H1 (cell line): Measurements from ENCODE around the gene DPEP3. TPM values are rescaled to one million over a fixed set of nuclear protein-coding genes. Genes with fewer than 3 reads are reported as not detected.

Experiments
- CTCF ChIA-PET: fragments of 300-600 bp; sonication (Branson Sonifier 250); formaldehyde crosslinking; loops from one replicate; lab custom pipeline; 2021; ENCODE audit not compliant: partially characterized antibody; lab: Charles Lee
- POLR2A ChIA-PET: fragments of 300-600 bp; sonication (Branson Sonifier 250); formaldehyde crosslinking; loops from one replicate; lab custom pipeline; 2021; ENCODE audit warnings: inconsistent platforms; ENCODE audit not compliant: partially characterized antibody; lab: Charles Lee
- DNase-seq, 2 experiments: peaks; one replicate each; pipeline versions ENCODE4 v3.0.0 to v3.0.0-alpha.2; 2010 to 2022; ENCODE audit warnings: low spot score in 2 of 2, low read depth in 1 of 2, mixed read lengths in 1 of 2
- FAIRE-seq: peaks from 2 replicates; lab custom pipeline; 2011; peaks lifted over from hg19 to GRCh38; lab: Jason Lieb, UNC
- H2AFZ ChIP-seq: 2 replicates; pipeline ENCODE4 v1.8.1; 2012; ENCODE audit warnings: low read length, inconsistent platforms
- H2AK5ac ChIP-seq: 2 replicates; pipeline ENCODE4 v1.6.1; 2013; ENCODE audit warnings: low read depth, low read length
- H2BK120ac ChIP-seq: replicated peaks from 2 replicates; pipeline ENCODE3; 2013; ENCODE audit warnings: low read depth, low read length, inconsistent platforms
- H2BK12ac ChIP-seq: 2 replicates; pipeline ENCODE4 v1.6.1; 2013; ENCODE audit warnings: low read depth, low read length
- H2BK15ac ChIP-seq: 2 replicates; pipeline ENCODE4 v1.6.1; 2013; ENCODE audit warnings: low read length
- H2BK20ac ChIP-seq: 2 replicates; pipeline ENCODE4 v1.6.1; 2013; ENCODE audit warnings: low read length
- H2BK5ac ChIP-seq: 2 replicates; pipeline ENCODE4 v1.6.1; 2013; ENCODE audit warnings: low read depth, low read length
- H3K14ac ChIP-seq: 2 replicates; pipeline ENCODE4 v1.6.1; 2013; ENCODE audit warnings: inconsistent platforms; ENCODE audit not compliant: insufficient read length
- H3K18ac ChIP-seq: 2 replicates; pipeline ENCODE4 v1.6.1; 2013; ENCODE audit warnings: low read length; ENCODE audit errors: extremely low read depth
- H3K23ac ChIP-seq: 2 replicates; pipeline ENCODE4 v1.6.1; 2013; ENCODE audit warnings: inconsistent platforms; ENCODE audit not compliant: insufficient read length
- H3K23me2 ChIP-seq: 2 replicates; pipeline ENCODE4 v1.6.1; 2013; ENCODE audit warnings: low read depth, low read length
- H3K27ac ChIP-seq: 2 replicates; pipeline ENCODE4 v1.6.1; 2011; ENCODE audit warnings: low read depth, low read length, inconsistent platforms
- H3K27me3 ChIP-seq, 4 experiments: replicated peaks in 1 of 4; 1 replicate in 1 of 4; 2 replicates in 3 of 4; pipeline versions ENCODE4 v1.6.1 to v1.8.1; 2011 to 2013; ENCODE audit warnings: low read length in 3 of 4, mild to moderate bottlenecking in 3 of 4, inconsistent platforms in 2 of 4, mixed read lengths in 2 of 4, moderate library complexity in 1 of 4; ENCODE audit not compliant: control insufficient read depth in 3 of 4, insufficient read depth in 3 of 4; ENCODE audit errors: extremely low read depth in 1 of 4
- H3K36me3 ChIP-seq, 4 experiments: 2 replicates each; pipeline versions ENCODE4 v1.6.1 to v1.8.1; 2011 to 2013; ENCODE audit warnings: mild to moderate bottlenecking in 4 of 4, low read length in 3 of 4, moderate library complexity in 2 of 4, control low read depth in 1 of 4, inconsistent platforms in 1 of 4; ENCODE audit not compliant: insufficient read depth in 4 of 4, control insufficient read depth in 2 of 4
- H3K4ac ChIP-seq: replicated peaks from 2 replicates; pipeline ENCODE3; 2013; ENCODE audit warnings: low read length, low read depth, mixed read lengths, inconsistent platforms; ENCODE audit not compliant: insufficient read length
- H3K4me1 ChIP-seq, 4 experiments: replicated peaks in 1 of 4; 1 replicate in 1 of 4; 2 replicates in 3 of 4; pipeline versions ENCODE4 v1.6.1 to v1.8.1; 2011 to 2013; ENCODE audit warnings: low read length in 3 of 4, inconsistent platforms in 2 of 4, mixed read lengths in 1 of 4; ENCODE audit not compliant: insufficient read depth in 4 of 4, control insufficient read depth in 3 of 4
- H3K4me2 ChIP-seq, 2 experiments: 2 replicates each; pipeline versions ENCODE4 v1.6.1 to v1.8.1; 2011 to 2013; ENCODE audit warnings: low read depth in 2 of 2, low read length in 2 of 2, control low read depth in 1 of 2, inconsistent platforms in 1 of 2, mild to moderate bottlenecking in 1 of 2; ENCODE audit not compliant: insufficient read depth in 1 of 2
- H3K4me3 ChIP-seq, 4 experiments: fragments of 200-600, 300-600 bp in 1 of 4; sonication (generic), shearing (Covaris generic), sonication (Bioruptor Twin) in 1 of 4; 2 replicates each; pipeline versions ENCODE4 v1.5.1 to v1.8.1; 2011 to 2016; ENCODE audit warnings: low read length in 4 of 4, low read depth in 3 of 4, control low read depth in 2 of 4, inconsistent platforms in 2 of 4, mild to moderate bottlenecking in 2 of 4, mixed read lengths in 1 of 4, moderate library complexity in 1 of 4; ENCODE audit not compliant: insufficient read depth in 2 of 4; ENCODE audit errors: extremely low read depth in 1 of 4
- H3K56ac ChIP-seq: replicated peaks from 2 replicates; pipeline ENCODE3; 2013; ENCODE audit warnings: low read depth, mild to moderate bottlenecking, mixed read lengths, low read length, inconsistent platforms; ENCODE audit not compliant: insufficient read length
- H3K79me1 ChIP-seq: 2 replicates; pipeline ENCODE4 v1.6.1; 2013; ENCODE audit warnings: low read depth, low read length, control low read depth
- H3K79me2 ChIP-seq, 2 experiments: 2 replicates each; pipeline versions ENCODE4 v1.6.1 to v1.8.1; 2012 to 2013; ENCODE audit warnings: low read length in 2 of 2, mild to moderate bottlenecking in 2 of 2, inconsistent platforms in 1 of 2; ENCODE audit not compliant: insufficient read depth in 2 of 2, control insufficient read depth in 1 of 2
- H3K9ac ChIP-seq, 4 experiments: replicated peaks in 1 of 4; 1 replicate in 1 of 4; 2 replicates in 3 of 4; pipeline versions ENCODE4 v1.6.1 to v1.8.1; 2011 to 2013; ENCODE audit warnings: low read depth in 3 of 4, low read length in 3 of 4, control low read depth in 2 of 4, mild to moderate bottlenecking in 2 of 4, moderate library complexity in 2 of 4, inconsistent platforms in 1 of 4; ENCODE audit errors: extremely low read depth in 1 of 4
- H3K9me3 ChIP-seq, 2 experiments: 2 replicates each; pipeline versions ENCODE4 v1.6.1 to v1.8.1; 2012 to 2013; ENCODE audit warnings: mild to moderate bottlenecking in 2 of 2, moderate library complexity in 2 of 2, control low read depth in 1 of 2, inconsistent platforms in 1 of 2, low read depth in 1 of 2, low read length in 1 of 2, mixed read lengths in 1 of 2; ENCODE audit not compliant: insufficient read depth in 2 of 2
- H4K20me1 ChIP-seq, 2 experiments: replicated peaks in 1 of 2; 2 replicates each; pipeline versions ENCODE3 to v1.8.1; 2011 to 2013; ENCODE audit warnings: inconsistent platforms in 2 of 2, low read length in 2 of 2, mild to moderate bottlenecking in 1 of 2; ENCODE audit not compliant: insufficient read depth in 2 of 2, control insufficient read depth in 1 of 2
- H4K5ac ChIP-seq: 2 replicates; pipeline ENCODE4 v1.6.1; 2013; ENCODE audit warnings: low read length, low read depth, mixed read lengths, inconsistent platforms; ENCODE audit not compliant: insufficient read length
- H4K8ac ChIP-seq: 2 replicates; pipeline ENCODE4 v1.8.0; 2013; ENCODE audit warnings: mild to moderate bottlenecking, moderate library complexity, low read length, inconsistent platforms; ENCODE audit not compliant: insufficient read depth; ENCODE audit errors: extremely low read depth
- H4K91ac ChIP-seq: replicated peaks from 2 replicates; pipeline ENCODE3; 2013; ENCODE audit warnings: low read length, mixed read lengths, inconsistent platforms; ENCODE audit not compliant: insufficient read length
- EGR1 ChIP-seq: IDR thresholded peaks from 2 replicates; pipeline ENCODE4 v1.6.1; 2011; ENCODE audit warnings: low read depth, low read length, borderline replicate concordance
- FOSL1 ChIP-seq: IDR thresholded peaks from 2 replicates; pipeline ENCODE4 v1.6.1; 2011; ENCODE audit warnings: mild to moderate bottlenecking, low read depth, low read length, moderate library complexity; ENCODE audit not compliant: insufficient read depth
- GABPA ChIP-seq: IDR thresholded peaks from 2 replicates; pipeline ENCODE4 v1.6.1; 2011; ENCODE audit warnings: mild to moderate bottlenecking, low read length, moderate library complexity, borderline replicate concordance; ENCODE audit not compliant: insufficient read depth
- HDAC2 ChIP-seq, 2 experiments: fragments of 300-600 bp in 1 of 2; sonication (generic) in 1 of 2; IDR thresholded peaks; 2 replicates each; pipeline ENCODE4 v1.6.1; 2011 to 2012; ENCODE audit warnings: low read depth in 2 of 2, low read length in 2 of 2, mild to moderate bottlenecking in 2 of 2, moderate library complexity in 2 of 2, borderline replicate concordance in 1 of 2, inconsistent platforms in 1 of 2
- KDM1A ChIP-seq: fragments of 200-600, 300-600 bp; sonication (generic); IDR thresholded peaks from 2 replicates; pipeline ENCODE4 v1.7.1; 2016; ENCODE audit warnings: mild to moderate bottlenecking, low read length, borderline replicate concordance
- TAF1 ChIP-seq: IDR thresholded peaks from 2 replicates; pipeline ENCODE4 v1.6.1; 2011; ENCODE audit warnings: mild to moderate bottlenecking, low read depth, low read length
- TBP ChIP-seq: IDR thresholded peaks from 2 replicates; pipeline ENCODE4 v1.6.1; 2011; ENCODE audit warnings: low read depth, low read length, improper control_type of control experiment
- WGBS, 2 experiments: shearing (Covaris generic) in 1 of 2; methylation state at CpG; one replicate each; pipeline versions ENCODE4 v1.1.6 to v1.1.7; 2013 to 2015; ENCODE audit warnings: low lambda C conversion rate in 2 of 2, mixed read lengths in 2 of 2, inconsistent platforms in 1 of 2, low coverage in 1 of 2, missing lambda C conversion rate in 1 of 2; ENCODE audit not compliant: insufficient replicate concordance in 2 of 2, insufficient coverage in 1 of 2, insufficient read length in 1 of 2; ENCODE audit errors: extremely low coverage in 1 of 2, missing lambda C conversion rate in 1 of 2; 5-methylcytosine and 5-hydroxymethylcytosine counted together
- polyA plus RNA-seq, 7 experiments: library from polyadenylated mRNA; depleted of rRNA in 3 of 7; stranded (reverse) in 5 of 7; unstranded in 2 of 7; fragments of >200 nt in 5 of 7; fragments of 200-250 nt in 2 of 7; gene quantifications; 1 replicate in 5 of 7; 2 replicates in 1 of 7; 4 replicates in 1 of 7; pipeline versions ENCODE4 v1.2.1 to v1.2.3, GENCODE V29; 2011 to 2013; ENCODE audit warnings: missing spikeins in 2 of 7, mixed read lengths in 2 of 7
- total RNA-seq: library from RNA; stranded (reverse); fragmentation: NEBNext Ultra II Directional; extraction: Animal tissue kit (Norgen Biotek cat#: 25700); gene quantifications from 2 replicates; pipeline ENCODE4 v1.2.1, GENCODE V29; 2021
- TF ChIP-seq, protein P1 (sequence below): IDR thresholded peaks from 2 replicates; pipeline ENCODE4 v1.6.1; 2012; ENCODE audit warnings: inconsistent platforms

The DPEP3 gene
- total and polyA plus RNA-seq, 2 of the 8 experiments (the other 6 are each of a cell fraction or from before 2014, with no cell fraction given): 6.5 to 9.9 TPM

DNA sequence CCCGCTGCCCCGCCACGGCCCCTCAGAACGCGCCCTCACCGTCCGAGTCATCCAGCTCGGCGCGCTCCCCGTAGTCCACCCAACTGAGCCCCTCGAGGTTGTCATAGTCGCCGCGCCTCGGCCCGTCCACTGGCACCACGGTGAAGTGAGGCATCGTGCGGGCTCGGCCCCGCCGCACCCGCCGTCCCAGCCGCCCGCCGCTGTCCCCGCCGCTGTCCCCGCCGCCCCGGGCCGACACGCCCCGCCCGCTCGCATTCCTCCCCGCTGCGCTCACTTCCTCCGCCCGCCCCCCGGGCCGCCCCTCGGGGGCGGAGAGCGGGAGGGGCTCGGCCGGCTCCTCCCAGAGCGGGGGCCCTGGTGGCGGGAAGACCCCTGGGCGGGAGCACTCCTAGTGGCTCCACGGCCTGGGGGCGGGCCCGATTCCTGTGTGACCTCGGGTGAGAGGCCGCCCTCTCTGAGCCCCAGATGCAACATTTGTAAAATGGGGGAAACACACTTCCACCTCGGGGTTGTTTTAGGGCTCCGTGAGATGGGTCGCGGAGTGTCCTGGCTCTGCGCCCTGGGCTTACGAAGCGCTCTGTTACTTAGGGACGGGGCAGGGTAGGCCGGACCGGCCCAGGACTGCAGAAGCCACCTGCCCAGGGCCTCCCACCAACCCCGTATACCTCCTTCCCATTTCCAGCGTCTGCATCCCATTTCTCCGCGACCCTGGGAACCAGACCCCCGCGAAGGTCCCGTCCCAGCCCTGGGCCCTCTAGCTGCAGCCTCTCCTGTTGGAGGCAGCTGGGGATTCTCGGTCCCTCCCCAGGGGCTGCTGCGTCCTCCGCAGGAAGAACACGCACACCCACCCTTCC is 11.7 kb downstream of the DPEP3 start, which contains the start of gene SLC12A4:
SLC12A4 (minus strand) TSS at position 238 of the 854 bp plus-strand sequence; CDS start at position 154, 84 bp downstream.
- peak within 1 kb of the TSS; percentile 48 to 67 (median 64) for H3K4me3 ChIP-seq
- peaks cover 7% of the 10 kb centered on the region; the same call in 1 of the 2 replicates for H3K23me2 ChIP-seq
- POLR2A ChIA-PET: interaction anchor here (0.6 to 2.8 kb wide), 7 partner anchors 8 to 82 kb away, joined by 3 to 8 read pairs (median 4); partner anchors contain the start of genes DDX28 and DUS2
- no peaks in the 10 kb centered on the region for H3K27me3 ChIP-seq
- H4K20me1 ChIP-seq: peaks cover 0 to 16% of the 10 kb centered on the region in 2 experiments
- peak within 1 kb of the TSS; percentile 15 for H3K4ac ChIP-seq
- H2AK5ac ChIP-seq: no peak within 1 kb of the TSS
- FAIRE-seq (no peak), DNase-seq (peak in 1 of 2 experiments; percentile 88)
- H3K9me3 ChIP-seq: no peaks in the 10 kb centered on the region
- WGBS, 2 experiments: 9% methylated on average over 29 of the region's 78 CpGs; no CpG with 5 or more reads in 1 of the 2 experiments
- peak within 1 kb of the TSS; percentile 98 for H4K91ac ChIP-seq
- H4K5ac ChIP-seq: peak within 1 kb of the TSS; percentile 29
- peak within 1 kb of the TSS; percentile 2 to 68 (median 26); a peak in 5 of 7 replicates for H3K9ac ChIP-seq
- H2BK20ac ChIP-seq: no peak within 1 kb of the TSS
- no peaks in the 10 kb centered on the region for H3K36me3 ChIP-seq
- no peak within 1 kb of the TSS for H3K23ac ChIP-seq
- CTCF ChIA-PET: interaction anchor here (0.6 to 10.9 kb wide), 8 partner anchors 9 to 72 kb away, joined by 3 to 90 read pairs (median 8); partner anchors contain the start of genes DPEP3 and LCAT
- H2BK120ac ChIP-seq: no peak within 1 kb of the TSS
- H3K79me1 ChIP-seq: peaks cover 18% of the 10 kb centered on the region; the same call in 1 of the 2 replicates
- no peak within 1 kb of the TSS; the same call in 1 of the 2 replicates for H2AFZ ChIP-seq
- H3K4me2 ChIP-seq: peak within 1 kb of the TSS; percentile 75 to 77
- H4K8ac ChIP-seq: peak within 1 kb of the TSS; percentile 84
- H3K4me1 ChIP-seq: peaks cover 6 to 25% (median 19%) of the 10 kb centered on the region in 4 experiments
- peak within 1 kb of the TSS; percentile 92; the same call in 1 of the 2 replicates for H2BK15ac ChIP-seq
- peak within 1 kb of the TSS; percentile 80; the same call in 1 of the 2 replicates for H2BK12ac ChIP-seq
- peaks cover 0 to 4% of the 10 kb centered on the region in 2 experiments; a peak in 2 of 4 replicates for H3K79me2 ChIP-seq
- no peak within 1 kb of the TSS for H3K14ac ChIP-seq
- peak within 1 kb of the TSS; percentile 83 for H3K18ac ChIP-seq
- H3K56ac ChIP-seq: peak within 1 kb of the TSS; percentile 70
- no peak within 1 kb of the TSS for H3K27ac ChIP-seq
- peak within 1 kb of the TSS; percentile 75; the same call in 1 of the 2 replicates for H2BK5ac ChIP-seq
- peak in 1 of 2 experiments; percentile 69; a peak in 1 of 4 replicates for TF ChIP-seq HDAC2 (IDR thresholded peaks at IDR 0.05; ENCODE audit: borderline replicate concordance in 1 of 2, low read depth in 2 of 2, low read length in 2 of 2)
- TF ChIP-seq FOSL1: no peak
- no peak; the same call in 1 of the 2 replicates for TF ChIP-seq TBP
- TF ChIP-seq, protein P1, sequence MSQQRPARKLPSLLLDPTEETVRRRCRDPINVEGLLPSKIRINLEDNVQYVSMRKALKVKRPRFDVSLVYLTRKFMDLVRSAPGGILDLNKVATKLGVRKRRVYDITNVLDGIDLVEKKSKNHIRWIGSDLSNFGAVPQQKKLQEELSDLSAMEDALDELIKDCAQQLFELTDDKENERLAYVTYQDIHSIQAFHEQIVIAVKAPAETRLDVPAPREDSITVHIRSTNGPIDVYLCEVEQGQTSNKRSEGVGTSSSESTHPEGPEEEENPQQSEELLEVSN: peak; percentile 16; the same call in 1 of the 2 replicates
- 0 out of 2 replicates have a peak, but pooled peaks have one; percentile 23 for TF ChIP-seq TAF1
- TF ChIP-seq GABPA: 0 out of 2 replicates have a peak, but pooled peaks have one; percentile 29
- TF ChIP-seq KDM1A: peak; percentile 98
- TF ChIP-seq EGR1: peak; percentile 49; the same call in 1 of the 2 replicates
